Ovary (tissue), 3 donors: ENCODE data around the gene GUCY1A2.

ENCODE experiments used
- EP300 ChIP-seq: sonication (generic); formaldehyde crosslinking; IDR thresholded peaks from one replicate; pipeline ENCODE4 v1.6.1; 2017; ENCODE audit warnings: antibody characterized with exemption
- POLR2A ChIP-seq: fragments of 450-650 bp; IDR thresholded peaks from one replicate; pipeline ENCODE4 v1.6.1; 2017; ENCODE audit warnings: antibody characterized with exemption, mild to moderate bottlenecking, moderate library complexity
- TF ChIP-seq, protein P1 (sequence below), 3 donors: fragments of 450-650 bp in 2 of 3; fragments of 200-600 bp in 1 of 3; IDR thresholded peaks; one replicate each; pipeline versions ENCODE4 v1.5.1 to v1.8.0; 2016 to 2022; ENCODE audit warnings: antibody characterized with exemption in 3 of 3, mild to moderate bottlenecking in 1 of 3
- donor health status: DM: no; HTN: no; CAD: no.

DNA sequence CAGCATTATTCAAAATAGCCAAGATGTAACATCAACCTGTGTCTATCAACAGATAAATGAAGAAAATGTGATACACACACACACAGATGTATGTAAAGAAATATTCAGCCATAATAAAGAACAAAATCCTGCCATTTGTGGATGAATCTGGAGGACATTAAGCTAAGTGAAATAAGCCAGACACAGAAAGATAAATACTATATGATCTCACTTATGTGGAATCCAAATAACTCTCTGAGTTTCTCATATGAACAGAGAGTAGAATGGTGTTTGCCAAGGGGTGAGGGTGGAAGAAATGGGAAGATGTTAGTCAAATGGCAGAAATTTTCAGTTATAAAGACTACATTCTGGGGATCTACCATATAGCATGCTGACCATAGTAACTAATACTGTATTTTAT lies 224.2 kb downstream of the GUCY1A2 start:
- TF ChIP-seq, protein P1, sequence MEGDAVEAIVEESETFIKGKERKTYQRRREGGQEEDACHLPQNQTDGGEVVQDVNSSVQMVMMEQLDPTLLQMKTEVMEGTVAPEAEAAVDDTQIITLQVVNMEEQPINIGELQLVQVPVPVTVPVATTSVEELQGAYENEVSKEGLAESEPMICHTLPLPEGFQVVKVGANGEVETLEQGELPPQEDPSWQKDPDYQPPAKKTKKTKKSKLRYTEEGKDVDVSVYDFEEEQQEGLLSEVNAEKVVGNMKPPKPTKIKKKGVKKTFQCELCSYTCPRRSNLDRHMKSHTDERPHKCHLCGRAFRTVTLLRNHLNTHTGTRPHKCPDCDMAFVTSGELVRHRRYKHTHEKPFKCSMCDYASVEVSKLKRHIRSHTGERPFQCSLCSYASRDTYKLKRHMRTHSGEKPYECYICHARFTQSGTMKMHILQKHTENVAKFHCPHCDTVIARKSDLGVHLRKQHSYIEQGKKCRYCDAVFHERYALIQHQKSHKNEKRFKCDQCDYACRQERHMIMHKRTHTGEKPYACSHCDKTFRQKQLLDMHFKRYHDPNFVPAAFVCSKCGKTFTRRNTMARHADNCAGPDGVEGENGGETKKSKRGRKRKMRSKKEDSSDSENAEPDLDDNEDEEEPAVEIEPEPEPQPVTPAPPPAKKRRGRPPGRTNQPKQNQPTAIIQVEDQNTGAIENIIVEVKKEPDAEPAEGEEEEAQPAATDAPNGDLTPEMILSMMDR (IDR thresholded peaks at IDR 0.05): no peak
- TF ChIP-seq POLR2A (no peak), EP300 (no peak)
